HG02610 (cell line): ENCODE data around the gene KCNK15.
"Not testable (repeated sequence)": the region's sequence is repeated elsewhere in the genome, so short reads cannot be mapped to it uniquely, and the experiment has no call there.

Source experiments
- ATAC-seq: cut with Tn5 transposase; IDR thresholded peaks from one replicate; pipeline ENCODE4 v1.9.1; 2021; ENCODE audit warnings: mild to moderate bottlenecking, moderate library complexity; ENCODE audit not compliant: unreplicated experiment

Gene KCNK15

DNA sequence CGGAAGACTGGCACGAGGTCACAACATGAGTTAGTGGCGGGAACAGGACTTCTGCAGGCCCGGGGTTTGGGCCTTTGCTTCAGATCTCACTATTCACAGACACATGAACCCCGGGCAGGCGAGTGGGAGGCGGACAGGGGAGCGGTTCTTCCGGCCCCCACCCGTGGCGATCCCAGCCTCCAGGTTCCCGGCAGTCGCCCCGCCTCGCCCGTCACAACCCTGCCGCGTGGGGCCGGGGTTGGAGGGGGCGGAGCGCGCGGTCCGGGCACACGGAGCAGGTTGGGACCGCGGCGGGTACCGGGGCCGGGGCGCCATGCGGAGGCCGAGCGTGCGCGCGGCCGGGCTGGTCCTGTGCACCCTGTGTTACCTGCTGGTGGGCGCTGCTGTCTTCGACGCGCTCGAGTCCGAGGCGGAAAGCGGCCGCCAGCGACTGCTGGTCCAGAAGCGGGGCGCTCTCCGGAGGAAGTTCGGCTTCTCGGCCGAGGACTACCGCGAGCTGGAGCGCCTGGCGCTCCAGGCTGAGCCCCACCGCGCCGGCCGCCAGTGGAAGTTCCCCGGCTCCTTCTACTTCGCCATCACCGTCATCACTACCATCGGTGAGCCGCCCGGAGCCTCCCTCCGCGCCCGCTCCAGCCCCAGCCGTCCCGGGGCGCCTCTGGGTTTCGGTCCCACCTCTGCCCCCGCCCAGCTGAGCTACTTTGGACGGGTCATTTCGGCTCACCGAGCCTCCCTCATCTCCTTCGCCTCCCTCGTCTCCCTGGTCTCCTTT, at the start of gene KCNK15:
TSS of gene KCNK15 (plus strand) at position 268 of the 769 bp plus-strand sequence. CDS start at position 314, 46 bp downstream.
- ATAC-seq, result no peak

DNA sequence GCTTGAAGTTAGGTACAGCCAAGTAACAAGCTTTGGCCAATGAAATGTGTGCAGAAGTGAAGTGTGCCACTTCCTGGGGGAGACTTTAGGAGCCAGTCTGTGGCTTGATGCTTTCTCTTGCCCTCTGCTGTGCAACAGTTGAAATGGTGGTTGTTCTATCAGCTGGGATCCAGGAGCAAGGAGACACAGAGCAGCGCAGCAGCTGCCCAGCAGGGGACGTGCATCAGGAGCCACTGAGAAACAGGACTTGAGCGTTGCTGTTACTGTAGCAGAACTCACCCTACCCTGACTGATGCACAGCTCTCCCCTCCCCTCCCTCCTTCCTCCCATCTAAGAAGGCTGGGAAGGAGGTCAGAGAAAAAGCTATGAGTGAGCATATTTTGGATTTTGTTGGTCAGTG, 49.4 kb upstream of the KCNK15 start:
- no peak for ATAC-seq

DNA sequence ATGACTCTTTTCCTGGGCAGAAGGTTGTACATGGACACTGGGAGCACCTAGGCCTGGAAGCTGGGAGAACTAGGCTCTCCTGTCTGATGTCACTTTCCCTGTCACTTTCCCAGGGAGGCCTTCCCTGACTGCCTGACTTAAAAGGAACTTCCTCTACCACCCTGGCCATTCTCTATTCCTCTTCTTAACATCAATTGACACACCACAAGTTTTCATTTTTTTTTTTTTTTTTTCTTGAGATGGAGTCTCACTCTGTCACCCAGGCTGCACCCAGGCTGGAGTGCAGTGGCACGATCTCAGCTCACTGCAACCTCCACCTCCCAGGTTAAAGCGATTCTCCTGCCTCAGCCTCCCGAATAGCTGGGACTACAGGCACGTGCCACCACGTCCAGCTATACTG, 48.6 kb upstream of the KCNK15 start:
- ATAC-seq, result not testable (repeated sequence)

DNA sequence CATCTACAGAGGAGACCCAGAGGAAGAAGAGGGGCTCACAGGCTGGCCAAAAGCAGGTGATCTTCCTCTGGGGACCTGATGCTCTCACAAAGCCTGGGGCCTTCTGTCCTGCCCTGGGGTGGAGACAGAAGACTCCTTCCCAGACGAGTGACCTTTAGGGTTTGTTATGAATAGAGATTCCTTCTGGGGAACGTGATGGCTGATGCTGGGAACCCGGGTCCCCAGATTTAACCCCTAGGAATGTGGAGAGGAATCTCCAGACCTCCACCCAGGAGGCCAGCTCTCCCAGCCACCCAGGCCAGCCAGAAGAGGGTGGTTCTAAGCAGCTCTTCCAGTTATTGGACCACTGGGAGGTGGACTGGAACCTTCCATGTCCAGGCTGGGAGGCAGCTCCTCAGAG, 47.3 kb upstream of the KCNK15 start:
- no peak for ATAC-seq

DNA sequence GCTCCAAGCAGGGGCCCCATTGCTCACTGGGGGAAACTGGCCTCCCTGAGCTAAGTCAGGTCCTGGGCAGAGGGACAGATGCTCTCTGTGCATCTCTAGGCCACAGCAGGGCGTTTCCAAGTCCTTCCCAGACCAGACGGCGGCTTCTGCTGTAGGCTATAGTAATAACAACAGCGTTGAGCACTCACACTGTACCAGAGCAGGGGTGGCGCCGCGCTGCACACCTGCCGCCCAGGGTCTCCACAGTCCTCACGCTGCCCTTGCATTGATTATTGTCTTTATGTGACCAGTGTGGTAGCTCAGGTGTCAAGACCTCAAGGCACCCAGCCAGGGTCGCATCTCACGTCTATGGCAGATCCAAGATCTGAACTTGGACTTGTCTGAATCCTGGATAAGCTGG, 45.4 kb upstream of the KCNK15 start:
- no peak for ATAC-seq

DNA sequence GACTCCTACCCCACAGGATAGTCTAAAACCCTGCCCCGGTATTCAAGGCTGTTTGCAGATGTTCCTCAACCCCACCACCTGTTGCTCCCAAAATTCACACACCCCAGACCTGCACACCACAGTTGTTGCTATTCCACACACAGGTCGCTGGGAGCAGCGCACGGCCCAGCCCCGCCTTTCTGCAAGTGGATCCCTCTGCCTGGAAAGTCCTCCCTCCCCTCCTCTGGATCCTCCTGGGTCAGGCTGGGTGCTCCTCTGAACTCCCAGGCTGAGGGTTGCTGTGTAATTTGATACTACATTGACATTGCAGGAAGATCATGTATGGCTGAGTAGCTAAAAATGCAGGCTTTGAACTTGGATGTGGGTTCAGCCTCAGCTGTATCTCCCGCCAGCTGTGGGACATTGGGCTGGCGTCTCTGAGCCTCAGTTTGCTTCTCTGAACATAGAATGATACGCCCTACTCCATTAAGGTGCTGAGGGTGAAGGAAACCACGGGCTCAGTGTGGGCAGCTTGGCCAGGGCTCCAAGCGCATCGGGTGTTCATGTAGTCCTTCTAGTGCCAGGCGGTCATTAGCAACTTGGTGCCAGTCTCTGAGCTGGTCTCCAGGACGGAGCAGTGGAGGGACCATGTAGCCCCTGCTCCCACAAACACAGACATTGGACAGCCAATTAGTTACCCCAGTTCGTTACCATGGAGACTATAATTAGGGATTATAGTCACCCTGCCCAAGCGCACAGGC, 44.4 kb upstream of the KCNK15 start:
- ATAC-seq, result no peak

DNA sequence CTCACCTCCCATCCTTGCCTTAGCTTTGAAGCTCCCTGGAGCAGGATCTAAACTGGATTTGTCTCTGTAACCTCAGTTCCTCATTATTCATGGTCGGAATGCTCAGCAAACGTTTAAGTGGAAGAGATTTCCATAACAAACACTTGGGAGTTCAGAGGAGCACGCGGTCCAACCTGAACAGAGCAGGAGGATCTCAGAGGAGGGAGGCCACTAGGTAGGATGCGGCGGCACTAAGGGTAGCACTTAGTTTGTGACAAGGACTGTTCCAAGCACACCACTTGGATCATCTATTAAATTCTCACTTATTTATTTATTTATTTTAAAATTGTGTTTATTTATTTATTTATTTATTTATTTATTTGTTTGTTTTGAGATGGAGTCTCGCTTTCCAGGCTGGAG, 43.8 kb upstream of the KCNK15 start:
- ATAC-seq, result no peak

DNA sequence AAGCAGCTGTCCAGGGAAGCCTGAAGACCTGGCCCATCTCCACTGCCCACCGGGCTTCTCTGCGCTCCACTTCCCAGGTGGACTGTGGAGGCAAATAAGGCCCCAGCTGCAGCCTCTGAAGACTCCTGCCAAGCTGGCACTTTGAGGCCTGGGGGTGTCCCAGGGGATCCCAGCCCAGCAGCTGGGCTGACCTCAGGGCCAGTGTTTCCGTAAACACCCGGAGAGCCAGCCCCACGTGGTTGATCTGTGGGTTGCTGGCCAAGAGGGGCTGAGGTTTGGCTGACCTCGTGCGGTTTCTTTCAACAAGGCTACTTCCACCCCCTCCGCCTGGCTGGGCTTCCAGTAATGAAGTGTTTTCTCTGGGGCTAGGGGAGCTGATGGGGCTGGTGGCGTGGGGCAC, 42.9 kb upstream of the KCNK15 start:
- no peak for ATAC-seq

DNA sequence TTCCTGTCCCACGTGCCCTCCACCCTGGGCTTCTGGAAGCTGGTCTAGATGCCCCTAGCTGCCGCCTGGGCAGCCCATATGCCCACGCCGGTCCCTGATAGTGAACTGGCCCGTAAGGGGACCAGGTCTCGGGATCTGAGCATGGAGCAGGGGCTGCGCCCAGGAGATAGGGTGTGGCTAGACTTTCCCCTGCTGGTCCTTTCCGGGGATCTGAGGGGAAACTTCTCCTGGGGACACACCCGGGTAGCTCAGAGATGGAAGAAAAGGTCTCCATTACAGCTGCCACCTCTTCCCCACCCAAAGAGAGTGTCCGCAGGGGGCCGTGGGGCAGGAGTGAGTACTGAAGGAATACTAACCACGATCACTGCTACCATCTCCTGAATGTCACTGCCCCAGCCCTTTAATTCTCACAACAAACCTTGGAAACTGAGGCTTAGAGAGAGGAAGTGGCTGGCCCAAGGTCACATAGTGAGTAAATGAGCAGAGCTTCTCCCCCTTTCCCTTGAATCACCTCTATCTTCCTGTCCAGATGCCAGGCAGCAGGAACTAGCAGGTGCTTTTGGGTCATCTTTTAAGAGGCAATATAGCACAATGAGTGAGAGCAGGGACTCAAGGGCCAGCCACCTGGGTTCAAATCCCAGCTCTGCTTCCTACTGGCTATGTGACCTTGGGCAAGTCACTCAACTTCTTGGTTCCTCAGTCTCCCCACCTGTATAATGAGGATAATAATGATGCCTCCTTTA, 42.3 kb upstream of the KCNK15 start:
- ATAC-seq, result no peak

DNA sequence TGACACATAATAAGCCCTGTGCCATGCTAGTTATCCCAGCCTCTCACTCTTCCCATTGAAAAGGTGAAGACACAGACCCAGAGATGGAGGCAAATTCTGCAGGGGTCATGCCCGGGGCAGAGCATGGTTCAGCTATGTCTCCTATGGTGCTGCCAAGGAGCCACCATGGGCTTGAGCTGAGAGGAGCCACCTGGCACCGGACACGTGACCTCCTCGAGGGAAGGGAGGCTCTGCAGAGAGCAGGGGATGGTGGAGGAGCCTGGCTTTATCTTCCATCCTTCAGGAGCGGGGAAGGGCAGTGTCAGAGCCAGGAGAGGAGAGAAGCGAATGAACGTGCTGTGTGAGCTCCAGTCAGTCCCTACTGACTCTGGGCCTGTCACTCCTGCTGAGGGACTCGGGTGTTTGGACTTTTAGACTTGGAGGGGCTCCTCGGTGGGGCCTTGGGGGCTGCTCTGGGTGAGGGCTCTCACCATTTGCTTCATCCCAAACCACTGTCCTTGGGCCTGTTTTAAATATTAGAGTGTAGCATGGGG, 41.6 kb upstream of the KCNK15 start:
- no peak for ATAC-seq

DNA sequence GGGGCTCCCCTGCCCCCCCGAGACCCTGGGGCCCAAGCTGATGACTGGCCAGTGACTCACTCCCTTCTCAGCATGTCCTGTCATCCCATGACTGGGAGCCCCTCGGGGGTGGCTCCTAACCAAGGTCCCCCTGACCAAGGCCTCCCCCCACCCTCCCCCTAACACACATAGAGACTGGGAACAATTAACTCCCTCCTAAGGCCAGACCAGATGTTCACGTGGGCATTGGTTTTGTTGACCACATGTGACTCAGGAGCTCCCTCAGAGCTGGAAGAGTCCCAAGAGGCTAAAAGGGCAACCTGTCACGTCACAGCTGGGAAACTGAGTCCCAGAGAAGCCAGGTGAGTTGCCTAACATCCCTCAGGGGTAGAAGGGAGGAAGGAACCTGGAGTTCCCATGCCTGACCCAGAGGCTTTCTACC, 41.1 kb upstream of the KCNK15 start:
- no peak for ATAC-seq

DNA sequence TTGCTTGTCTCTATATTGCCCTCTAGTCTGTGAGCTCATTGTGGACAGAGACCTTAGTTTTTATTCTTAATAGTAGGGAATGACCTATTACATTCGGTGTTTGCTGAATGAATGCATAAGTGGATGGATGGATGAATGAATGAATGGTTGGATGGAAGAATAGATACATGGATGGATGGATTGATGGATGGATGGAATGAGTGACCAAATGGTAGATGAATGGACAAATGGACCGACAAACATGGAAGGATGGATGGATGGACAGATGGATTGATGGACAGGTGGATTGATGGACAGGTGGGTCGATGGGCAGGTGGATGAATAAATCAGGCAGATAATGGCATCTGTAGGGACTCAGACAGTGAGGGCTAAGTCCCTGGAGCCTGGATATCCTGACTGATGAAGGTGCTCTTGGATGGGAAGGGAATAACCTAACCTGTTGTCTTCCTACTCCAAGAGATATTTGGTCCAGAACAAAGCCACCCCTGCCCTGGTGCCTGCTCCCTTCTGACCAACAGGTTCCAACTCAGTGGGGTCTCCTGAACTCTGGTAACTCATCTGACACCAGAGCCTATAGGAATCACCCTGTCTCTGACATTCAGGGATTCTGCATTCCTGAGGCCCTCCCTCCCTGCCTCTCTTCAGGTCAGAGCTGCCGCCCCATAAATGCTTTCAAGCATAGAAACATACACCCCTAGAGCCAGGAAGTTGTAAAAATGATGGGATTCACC, 40.1 kb upstream of the KCNK15 start:
- ATAC-seq, result no peak

DNA sequence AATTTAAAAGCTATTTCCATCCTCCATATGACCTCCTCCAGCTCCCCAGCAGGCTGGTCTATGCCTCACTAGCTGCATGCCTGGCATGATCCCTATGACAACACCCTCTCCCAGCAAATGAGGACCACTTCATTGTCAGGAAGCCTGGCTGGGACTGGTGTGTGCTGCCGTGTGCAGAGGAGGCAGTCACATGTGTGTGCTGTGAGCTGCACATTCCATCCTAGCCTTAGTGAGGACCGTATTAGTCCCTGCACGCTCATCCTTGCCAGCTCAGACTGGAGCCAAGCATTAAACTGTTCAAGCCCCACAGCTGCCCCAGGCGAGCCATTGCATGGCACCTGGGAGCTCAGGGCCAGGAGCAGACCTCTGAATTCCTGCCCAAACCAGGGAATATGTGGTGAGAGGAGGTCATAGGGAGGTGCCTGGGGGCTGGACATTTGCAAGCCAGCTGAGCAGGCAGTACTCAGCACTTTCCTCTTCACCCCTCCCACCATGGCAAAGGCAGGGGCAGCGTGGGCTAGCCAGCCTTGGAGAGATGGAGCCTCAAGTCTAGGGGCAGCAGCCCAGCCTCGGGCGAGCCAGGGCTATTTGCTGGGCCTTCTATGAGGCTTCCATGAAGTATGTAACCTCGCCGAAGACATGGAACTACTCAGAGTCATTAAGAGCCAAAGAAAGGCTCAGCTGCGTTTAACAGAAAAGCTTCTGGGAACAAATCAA, 39.2 kb upstream of the KCNK15 start:
- ATAC-seq, result no peak

DNA sequence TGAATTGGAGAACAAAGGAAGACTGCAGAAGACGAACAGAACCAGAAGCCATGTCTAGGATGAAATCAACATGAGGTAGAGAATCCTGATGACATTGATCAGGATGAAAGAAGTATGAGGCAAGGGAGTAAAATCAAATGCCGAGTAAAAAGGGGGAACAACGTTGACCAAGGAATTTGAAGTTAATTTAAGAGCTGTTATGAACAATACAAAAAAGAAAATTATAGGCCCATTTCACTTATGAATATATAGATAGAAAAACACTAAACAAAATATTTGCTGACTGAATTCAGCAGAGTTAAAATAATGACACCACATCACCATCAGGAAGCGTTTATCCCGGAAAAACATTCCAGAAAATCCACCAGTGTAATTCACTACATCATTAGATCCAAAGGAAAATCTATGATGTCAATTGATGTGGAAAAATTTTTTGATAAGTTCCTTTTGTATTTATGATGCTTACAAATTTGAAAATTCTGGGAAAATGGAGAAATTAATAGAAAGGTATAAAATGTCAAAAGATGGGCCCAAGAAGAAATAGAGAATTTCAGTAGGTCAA, 38.6 kb upstream of the KCNK15 start:
- no peak for ATAC-seq

DNA sequence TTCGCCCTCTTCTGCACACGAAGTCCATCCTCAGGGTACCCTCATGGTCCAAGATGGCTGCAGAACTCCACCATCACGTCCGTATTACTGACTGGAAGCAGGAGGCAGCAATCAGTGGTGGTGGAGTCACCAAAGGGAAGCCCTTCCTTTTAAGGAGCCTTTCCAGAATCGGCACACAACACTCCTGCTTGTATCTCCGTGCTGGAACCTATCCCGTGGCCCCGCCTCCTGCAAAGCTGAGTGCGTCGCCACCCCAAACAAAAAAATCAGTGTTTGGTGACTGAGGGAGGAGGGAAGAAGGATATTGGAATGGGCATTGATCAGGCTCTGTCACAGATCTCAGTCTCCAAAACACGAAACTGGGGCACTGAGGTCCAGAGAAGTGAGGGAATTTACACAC, 36.3 kb upstream of the KCNK15 start:
- ATAC-seq, result no peak

DNA sequence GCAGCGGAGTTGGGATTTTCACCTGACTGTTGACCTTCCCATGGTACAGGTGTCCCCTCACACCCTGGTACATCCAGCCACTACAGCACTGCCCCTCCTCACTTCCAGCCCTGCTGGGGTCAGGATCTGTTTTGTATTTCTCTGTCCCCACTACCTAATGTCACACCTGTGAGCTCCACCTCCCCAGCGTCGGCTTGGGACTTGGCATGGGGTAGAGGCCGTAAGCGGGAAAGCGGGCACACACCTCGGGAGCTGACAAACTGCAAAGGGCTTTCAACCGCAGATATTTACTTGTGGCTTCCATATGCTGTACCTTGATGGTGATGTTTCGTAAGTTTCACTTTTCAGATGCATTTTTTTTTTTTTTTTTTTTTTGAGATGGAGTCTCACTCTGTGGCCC, 35.9 kb upstream of the KCNK15 start:
- ATAC-seq, result no peak

DNA sequence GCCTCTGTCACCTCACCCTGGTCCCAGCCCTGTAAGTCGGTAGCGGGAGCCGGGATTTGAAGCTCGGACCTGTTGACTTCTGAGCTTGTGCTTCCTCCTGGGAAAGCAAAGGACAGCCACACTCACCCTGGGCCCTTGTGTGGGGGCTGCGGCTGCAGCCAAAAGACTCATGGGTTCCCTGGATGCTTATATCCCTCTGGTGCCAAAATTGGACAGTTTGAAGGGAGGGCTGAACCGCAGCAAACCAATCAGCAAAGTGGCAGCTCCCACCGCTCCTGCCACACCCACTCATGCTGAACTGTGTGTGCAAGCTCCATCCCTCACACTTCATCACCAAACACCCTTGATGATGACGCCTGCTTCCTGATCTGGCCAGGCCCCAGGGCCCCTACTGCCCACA, 34.4 kb upstream of the KCNK15 start:
- ATAC-seq, result no peak

DNA sequence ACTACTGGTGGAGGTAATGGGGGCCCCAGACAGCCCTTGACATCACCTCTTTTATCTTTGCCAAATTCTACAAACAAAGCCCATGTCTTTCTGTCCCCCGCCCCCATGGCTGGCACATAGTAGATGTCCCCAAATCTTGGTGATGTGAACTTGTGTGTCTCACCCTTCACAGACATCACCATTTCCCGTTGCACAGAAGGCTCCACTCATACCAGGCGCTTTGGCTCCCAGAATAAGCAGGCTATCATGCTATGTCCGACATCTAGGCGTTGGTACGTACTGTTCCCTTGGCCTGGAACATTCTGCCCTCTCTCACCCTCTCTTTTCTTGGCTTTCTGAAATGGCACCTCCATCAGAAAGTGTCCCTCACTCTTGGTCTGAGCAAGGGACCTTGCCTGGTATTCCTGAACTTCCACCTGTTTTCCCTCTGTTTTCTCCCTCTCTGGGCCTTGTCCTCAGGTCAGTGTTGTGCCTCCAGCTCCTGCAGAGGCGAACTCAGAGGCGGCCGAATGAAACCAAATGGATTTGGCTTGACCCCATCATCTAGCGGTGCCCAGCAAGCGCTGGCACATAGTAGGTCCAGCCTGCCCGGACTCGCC, 31.5 kb upstream of the KCNK15 start:
- no peak for ATAC-seq

DNA sequence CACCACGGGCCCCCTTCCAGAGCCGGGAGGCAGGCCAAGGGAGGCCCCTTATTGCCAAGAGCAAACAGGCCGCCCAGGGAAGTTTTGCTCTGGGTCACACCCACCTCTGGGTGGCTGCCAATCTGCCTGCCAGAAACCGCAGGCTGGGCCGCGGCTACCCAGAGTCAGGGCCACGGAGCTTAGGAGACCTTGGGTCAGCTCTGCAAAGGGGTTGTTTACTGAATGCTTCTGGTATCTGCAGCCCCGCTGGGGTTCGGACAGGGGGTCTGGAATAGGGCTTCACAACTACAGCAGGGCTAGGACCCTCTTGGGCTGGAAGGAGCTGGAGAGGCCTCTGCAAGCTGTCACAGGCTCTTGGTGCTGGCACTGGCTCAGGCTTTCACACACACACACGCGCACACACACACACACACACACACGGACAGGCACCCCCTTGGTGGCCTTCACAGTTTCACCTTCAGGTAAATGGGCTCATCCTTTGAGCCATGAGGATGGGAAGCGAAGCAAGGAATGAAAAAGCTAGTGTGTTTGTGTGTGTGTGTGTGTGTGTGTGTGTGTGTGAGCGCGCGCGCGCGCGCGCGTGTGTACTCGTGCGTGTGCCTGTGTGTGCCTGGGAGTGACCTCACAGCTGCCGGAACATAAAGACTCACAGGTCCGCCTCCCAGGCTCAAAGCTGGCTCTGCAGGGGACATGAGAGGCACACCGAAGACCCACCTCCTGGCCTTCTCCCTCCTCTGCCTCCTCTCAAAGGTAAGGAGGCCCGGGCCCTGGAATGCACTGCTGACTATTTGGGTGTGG, 30.8 kb upstream of the KCNK15 start, which contains the start of gene CCN5:
TSS of gene CCN5 (plus strand) at position 669 of the 798 bp plus-strand sequence. CDS start at position 691, 22 bp downstream.
- no peak for ATAC-seq
